NAMALWA (cell line): Measurements from ENCODE around the gene CSRP1.
"Not testable (repeated sequence)": the region's sequence is repeated elsewhere in the genome, so short reads cannot be mapped to it uniquely, and the experiment has no call there.

Experiments
- DNase-seq: peaks from one replicate; pipeline ENCODE4 v3.0.0-alpha.2; 2015; ENCODE audit warnings: low spot score

The CSRP1 gene

GRCh38 chr1:201496296-201496690 lies 10.6 kb downstream of the CSRP1 start:
- no peak for DNase-seq

DNA sequence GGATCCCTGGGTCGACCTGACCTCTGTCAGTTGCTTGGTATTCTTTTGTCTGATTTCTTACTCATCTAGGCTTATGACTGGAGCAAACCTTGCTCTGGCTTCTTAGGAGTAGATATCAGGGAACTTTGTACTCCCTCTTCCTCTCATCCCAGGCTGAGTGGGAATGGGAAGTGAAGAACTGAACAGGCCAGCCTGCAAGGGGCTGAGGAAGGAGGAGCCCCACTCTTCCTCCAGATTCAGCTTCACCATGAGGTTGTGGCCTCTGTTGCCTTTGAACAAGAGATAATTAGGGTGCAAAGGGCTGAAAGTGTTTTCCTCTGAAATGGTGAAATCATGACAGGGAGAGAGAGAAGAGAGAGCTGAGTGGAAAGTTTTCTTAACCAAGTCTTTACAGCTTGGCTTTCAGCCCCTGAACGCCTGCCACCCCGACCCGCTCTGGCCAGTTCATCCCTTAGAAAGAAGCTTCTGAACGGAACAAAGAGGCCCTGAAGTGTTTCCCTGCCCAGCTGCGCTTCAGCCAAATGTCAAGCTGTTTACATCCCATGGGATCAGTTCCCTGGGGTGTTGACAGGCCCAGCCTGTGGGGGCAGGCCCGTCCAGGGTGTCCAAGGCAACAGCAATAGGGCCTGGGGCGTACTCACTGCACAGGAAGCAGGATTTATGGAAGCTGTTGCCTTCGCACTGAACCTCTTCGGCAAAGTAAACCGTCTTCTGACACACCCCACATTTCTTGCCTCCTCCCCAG lies 11.2 kb downstream of the CSRP1 start:
- DNase-seq, result no peak

DNA sequence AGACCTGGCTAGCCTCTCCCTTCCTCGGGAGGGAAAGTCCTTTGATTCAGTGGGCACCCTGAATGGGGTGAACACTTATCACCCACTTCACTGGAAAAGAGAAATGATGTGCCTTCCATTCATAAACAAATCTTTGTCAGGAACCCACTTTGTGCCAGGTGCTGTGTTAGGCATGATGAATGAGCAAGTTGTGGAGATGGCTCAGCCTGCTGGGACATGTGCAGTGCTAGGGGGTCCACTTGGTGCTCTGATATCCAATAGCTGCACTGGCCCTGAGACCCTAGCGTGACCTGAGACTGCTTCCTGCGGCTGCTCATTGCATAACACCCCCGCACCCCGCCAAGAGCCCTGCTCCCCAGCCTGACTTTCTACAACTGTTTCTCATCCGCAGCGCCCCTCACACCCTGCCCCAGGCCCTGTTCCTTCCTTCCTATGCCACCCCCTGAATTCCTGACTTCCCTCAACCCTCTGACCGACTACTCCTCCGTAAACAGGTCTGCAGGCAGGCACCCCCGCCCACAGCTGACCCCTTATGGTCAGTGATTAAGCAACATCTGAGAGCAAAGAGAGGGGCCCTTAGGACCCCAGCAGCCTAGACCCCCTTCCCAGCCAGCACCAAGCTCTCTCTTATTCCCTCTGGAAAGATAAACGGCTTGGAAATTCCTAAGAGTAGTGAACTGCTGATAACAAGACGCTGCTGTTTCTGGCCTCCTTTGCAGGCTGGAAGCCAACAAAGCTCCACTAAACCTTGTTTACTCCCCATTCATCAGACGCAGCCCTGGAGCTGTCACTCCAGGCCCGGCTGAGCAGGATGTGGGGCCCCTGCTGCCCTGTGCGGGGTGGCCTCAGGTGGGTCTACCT lies 12.9 kb downstream of the CSRP1 start:
- DNase-seq, result no peak

GRCh38 chr1:201493026-201493656 lies 13.8 kb downstream of the CSRP1 start:
- not testable (repeated sequence) for DNase-seq

DNA sequence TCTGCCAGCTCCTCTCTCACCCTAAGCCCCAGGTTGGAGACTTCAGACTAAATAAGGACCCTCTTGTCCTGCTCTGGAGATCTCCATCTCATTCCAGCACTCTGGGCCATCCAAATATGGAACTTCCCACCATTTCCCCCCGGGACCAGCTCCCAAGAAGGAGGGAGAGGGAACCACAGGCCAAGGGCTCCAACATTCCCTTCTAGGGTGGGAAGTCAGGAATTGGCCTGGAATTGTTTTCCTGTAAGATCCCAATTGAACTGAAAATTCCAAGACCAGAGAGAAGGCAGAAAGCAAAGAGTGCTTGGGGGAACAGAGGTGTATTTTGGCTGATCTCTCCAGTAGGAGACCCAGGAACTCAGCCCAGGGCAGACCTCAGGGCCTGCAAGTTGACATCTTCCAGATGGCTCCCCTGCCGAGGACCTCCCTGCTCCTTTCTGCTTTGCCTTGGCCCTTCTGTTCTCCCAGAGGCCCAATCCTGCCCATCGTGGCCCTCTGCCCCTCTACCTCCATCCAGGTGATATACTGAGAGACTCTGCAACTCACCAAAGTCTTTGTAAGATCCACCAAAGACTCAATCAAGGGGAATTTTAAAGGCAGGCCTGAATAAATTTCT lies 14.9 kb downstream of the CSRP1 start:
- no peak for DNase-seq

DNA sequence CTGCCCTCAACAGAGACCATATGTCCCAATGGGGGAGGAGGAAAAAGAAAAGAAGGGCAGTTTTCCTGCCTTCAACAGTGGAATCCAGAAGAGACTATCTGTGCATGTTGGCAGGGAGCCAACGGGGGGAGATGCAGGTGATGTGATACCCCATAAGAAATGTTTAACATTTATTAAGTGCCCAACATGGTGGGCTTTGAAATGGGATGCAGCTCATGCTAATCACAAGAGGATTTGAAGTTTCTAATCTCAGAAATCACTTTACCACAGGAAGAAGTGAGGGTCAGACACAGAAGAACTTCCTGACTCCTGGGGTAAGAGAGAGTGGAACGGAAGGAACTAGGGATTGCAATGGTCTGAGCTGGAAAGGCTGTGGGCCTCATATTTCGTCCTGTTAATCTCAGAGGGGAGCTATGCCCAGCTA lies 16.2 kb downstream of the CSRP1 start:
- DNase-seq, result no peak

DNA sequence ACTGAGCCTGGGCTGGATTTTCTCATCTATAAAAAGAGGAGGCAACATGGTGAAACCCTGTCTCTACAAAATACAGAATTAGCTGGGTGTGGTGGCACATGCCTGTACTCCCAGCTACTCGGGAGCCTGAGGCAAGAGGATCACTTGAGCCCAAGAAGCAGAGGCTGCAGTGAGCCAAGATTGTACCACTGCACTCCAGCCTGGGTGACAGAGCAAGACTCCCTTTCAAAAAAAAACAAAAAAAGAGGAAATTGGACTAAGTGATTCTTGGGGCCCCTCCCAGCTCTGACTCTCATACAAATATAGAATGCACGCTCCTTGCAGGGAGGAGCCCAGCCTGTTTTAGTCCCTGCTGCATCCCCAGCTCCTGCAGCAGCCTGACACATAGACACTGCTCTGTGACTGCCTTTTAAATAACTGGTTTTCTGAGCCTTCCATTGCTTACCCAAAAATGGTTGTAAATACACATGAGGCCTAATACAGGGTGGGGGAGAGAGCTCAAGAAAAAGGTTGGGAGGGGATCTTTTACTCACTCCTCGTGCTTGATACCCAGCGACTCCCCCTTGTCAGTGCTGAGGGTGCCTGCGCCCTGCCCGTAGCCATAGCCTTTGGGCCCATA lies 17.2 kb downstream of the CSRP1 start:
- no peak for DNase-seq

- DNase-seq, result no peak
Observed at GRCh38 chr1:201488830-201489589, 17.9 kb downstream of the CSRP1 start.

GRCh38 chr1:201487742-201488141 lies 19.2 kb downstream of the CSRP1 start:
- DNase-seq, result no peak

DNA sequence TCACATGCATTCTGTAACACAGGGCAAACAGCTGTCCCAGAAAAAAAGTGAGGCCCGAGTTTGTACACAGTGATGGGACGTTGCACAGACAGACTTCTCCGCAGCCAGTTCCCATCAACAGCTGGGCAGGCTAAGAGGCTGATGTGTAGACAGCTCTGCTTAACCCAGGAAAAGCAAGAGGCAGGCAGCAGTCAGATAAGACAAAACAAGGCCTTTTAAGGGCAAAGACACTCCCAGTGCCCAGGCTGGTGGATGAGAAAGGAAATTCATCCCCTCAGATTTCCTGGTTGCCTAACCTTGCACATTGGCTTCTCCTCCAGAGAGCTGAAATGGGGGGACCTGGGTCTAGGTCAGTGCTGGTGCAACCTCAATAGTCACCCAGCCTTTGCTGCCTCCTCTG lies 20.7 kb downstream of the CSRP1 start:
- no peak for DNase-seq

DNA sequence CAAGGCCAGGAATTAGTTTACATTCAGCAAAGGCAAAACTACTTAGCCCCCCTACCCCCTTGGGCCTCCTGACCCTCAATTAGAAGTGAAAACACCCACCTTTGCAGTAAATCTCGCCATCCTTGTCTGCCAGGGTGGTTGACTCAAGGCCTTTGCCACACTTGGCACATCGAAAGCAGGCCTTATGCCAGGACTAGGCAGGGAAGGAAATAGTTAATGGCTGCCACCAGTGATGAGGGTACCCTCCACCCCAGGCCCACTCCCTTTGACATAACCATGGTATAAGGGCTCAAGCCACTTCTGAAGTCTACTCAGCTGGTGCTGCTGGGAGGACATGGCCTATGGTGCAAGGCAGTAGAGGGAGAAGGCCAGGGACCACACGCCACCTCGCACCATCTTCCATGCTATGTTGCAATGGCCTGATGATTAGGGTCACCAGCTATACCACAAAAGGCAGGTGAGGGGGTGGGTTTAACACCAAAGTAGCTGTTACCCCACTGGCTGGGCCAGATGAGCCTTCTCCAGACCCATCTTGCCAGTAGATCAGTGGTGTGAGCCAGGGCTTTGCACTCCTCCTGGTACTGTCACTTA lies 21.6 kb downstream of the CSRP1 start:
- DNase-seq, result no peak

- no peak for DNase-seq
Observed at GRCh38 chr1:201483373-201483949, 23.5 kb downstream of the CSRP1 start.

DNA sequence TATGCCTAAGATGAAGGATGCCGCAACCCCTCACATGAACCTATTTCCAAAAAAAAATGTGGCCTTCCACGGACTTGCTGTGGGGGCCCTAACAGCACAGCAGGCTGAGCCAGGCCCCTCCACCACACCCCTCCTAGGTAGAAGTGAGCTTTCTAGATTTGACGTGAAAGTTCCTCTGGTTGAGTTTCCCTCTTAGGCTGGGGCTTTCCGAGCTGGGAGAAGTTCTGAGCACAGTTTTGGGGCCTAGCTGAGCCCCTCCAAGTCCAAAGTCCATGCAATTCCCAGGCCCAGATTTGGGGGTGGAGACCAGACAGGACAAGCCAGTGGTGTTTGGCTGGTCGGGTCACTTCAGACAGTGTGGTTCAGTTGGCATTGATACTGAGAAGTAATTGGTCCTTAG lies 24.2 kb downstream of the CSRP1 start:
- DNase-seq, result no peak

DNA sequence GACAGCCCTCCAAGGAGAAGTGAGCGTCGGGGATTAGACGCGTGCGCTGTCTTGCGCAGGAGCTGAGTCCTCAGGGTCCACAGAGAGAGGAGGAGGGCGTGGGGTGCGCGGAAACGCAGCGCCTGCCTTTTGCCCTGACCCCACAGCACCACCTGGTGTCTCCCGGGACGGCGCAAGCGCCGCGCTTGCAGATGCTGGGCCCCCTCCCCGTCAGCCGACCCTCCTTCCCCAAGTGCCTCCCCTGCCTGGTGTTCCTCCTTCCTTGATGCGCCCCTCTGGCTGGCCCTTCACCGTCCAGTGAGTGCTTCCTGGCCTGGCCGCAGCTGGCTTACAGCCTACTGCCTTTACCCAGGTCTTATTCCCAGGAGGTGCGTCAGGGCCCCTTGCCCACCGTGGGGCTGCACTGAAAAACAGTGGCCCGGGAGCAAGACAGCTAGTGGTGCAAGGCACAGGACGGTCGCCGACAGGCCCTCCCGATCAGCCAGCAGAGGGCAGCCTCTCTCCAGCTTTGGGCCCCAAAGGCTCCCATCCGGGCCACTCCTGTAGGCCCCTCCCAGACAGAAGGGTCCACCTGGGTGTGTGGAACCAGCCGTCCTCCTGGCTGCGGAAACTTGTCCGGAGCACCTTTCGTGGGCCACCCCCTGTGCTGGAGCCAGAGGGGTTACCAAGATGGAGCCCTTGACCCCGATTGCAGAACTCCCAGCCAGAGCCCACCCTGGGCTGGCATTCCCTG lies 25.0 kb downstream of the CSRP1 start:
- peak; percentile 88 for DNase-seq

DNA sequence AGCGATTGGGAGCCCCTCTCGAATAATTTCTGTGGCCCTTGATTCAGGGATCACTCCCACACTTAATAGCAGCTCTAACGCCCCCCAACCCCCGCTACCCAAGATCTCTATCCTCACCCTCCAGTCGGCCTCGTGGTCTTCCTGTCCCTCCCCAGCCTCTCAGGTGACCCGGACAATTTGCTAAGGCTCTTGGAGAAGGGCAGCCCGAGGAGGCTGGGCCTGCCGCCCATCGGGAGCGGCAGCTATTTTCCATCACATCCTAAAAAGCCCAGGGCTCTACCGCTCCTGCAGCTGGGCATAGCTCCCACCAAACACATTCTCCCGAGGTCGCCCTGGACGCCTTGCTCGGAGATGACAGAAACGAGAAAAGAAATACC lies 25.9 kb downstream of the CSRP1 start:
- DNase-seq, result no peak

DNA sequence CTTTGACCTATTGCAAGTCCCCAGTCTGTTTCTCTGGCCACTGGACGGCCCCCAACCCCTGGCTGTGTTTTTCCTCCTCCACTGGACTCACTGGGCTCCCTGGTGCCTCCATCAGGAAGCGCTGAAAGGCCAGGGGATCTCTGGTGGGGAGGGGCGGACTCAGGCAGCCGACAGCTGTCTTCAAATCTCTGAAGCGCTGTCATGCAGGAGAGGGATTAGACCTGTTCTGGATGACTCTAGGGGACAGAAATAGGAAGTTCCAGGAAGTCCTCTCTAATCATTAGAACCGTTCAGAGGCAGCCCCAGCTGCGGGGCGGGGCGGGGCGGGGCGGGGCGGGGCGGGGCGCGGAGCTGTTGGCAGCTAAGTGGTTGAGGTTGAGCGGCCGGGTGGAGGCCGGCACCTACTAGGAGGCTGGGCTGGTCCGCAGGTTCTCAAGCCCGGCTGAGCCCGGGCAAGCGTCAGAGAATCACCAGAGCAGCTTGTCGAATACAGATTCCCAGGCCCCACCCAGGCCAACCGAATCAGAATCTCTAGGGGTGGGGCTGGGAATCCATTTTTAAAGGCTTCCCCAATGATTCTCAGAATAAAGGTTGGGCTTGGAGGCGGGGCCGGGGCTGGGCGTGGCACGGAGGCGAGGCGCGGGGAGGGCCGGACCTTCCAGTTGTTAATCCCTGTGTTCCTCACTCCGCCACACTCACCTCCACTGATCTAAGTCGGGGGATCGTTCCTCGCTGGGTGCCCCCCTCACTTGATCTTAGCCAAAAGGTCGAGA lies 26.5 kb downstream of the CSRP1 start:
- DNase-seq, result peak; percentile 88

- no peak for DNase-seq
Observed at GRCh38 chr1:201479201-201479730, 27.7 kb downstream of the CSRP1 start.

- not testable (repeated sequence) for DNase-seq
Observed at GRCh38 chr1:201478666-201479065, 28.3 kb downstream of the CSRP1 start.
